ENCODE measurements around the gene ARID5A. TPM values are rescaled to one million over a fixed set of nuclear protein-coding genes. Genes with fewer than 3 reads are reported as not detected.
A peak's percentile ranks its signal among the peaks of the same experiment; 100 is the strongest.

Gene ARID5A
- total RNA-seq, 4 donors from 2014 or later, result 9.8 to 113 (median 18.1) TPM

DNA sequence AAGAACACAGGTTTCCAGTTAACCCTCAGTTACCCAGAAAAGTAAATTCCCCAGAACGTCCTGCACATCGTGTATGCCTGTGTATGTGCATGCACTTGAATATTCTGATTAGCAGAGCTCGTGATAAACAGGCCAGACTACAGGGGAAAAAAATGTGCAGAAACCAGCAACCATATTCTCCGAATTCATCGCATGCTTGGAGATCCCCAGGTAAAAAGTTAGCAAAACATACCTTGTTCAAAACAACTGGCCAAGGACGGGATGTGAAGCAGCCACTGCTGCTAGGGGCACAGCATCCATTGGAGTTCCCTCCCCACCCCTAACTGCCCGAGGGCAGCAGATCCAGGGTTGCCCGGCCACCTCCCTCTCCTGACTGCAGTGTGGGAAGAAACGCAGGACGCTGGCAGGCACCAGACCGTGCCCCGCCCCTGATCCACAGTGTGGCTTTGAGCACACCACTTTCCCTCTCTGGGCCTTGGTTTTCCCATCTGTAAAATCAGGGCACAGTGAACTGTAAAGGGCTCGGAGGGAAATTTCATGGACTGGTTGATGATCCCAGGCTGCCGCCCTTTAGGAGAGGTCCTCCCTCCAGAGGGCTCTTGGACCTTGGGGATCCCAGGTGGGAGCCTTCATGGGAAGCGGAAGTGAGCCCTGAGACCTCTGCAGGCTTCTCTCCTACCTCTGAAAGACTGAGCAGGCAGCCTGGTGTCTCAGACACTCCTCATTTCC, 11.9 kb upstream of the ARID5A start:
- no peaks in the 10 kb centered on the region for H3K27me3 ChIP-seq
- H3K36me3 ChIP-seq, result no peaks in the 10 kb centered on the region
- WGBS, 2 donors (ENCODE audit: low coverage in 1 of 2), result 50 to 68% methylated on average over 2 to 15 of the region's 15 CpGs
- peaks cover 0 to 33% (median 13%) of the 10 kb centered on the region in 4 donors for H3K4me1 ChIP-seq
- H3K4me3 ChIP-seq, result no peak overlapping the region
- no peaks in the 10 kb centered on the region for H3K9me3 ChIP-seq
- TF ChIP-seq EP300 (IDR thresholded peaks at IDR 0.05; ENCODE audit: low read depth) (no peak), POLR2A (IDR thresholded peaks at IDR 0.05) (no peak), POLR2AphosphoS5 (IDR thresholded peaks at IDR 0.05) (no peak)
- TF ChIP-seq, protein P1, sequence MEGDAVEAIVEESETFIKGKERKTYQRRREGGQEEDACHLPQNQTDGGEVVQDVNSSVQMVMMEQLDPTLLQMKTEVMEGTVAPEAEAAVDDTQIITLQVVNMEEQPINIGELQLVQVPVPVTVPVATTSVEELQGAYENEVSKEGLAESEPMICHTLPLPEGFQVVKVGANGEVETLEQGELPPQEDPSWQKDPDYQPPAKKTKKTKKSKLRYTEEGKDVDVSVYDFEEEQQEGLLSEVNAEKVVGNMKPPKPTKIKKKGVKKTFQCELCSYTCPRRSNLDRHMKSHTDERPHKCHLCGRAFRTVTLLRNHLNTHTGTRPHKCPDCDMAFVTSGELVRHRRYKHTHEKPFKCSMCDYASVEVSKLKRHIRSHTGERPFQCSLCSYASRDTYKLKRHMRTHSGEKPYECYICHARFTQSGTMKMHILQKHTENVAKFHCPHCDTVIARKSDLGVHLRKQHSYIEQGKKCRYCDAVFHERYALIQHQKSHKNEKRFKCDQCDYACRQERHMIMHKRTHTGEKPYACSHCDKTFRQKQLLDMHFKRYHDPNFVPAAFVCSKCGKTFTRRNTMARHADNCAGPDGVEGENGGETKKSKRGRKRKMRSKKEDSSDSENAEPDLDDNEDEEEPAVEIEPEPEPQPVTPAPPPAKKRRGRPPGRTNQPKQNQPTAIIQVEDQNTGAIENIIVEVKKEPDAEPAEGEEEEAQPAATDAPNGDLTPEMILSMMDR (IDR thresholded peaks at IDR 0.05), result no peak
- in situ Hi-C loops (cut with MboI; ENCODE audit: low pct_ligation_motif_present in 1 of 4, low pct_unique_long_range_greater_than_20kb in 1 of 4, low sequenced_read_pairs in 3 of 4), result loop anchor here in 1 of 4 donors (25.0 kb wide), 2 partner anchors 212 to 512 kb away; partner anchors contain the start of gene SNRNP200
- intact Hi-C loops (cut with DNase I; ENCODE audit: low total_unique reads), result no loop called here
- DNase-seq, result no peak
- no peak overlapping the region for H3K27ac ChIP-seq

GRCh38 chr2:96525211-96525507, 11.4 kb upstream of the ARID5A start:
- no peaks in the 10 kb centered on the region for H3K9me3 ChIP-seq
- in situ Hi-C loops (cut with MboI; ENCODE audit: low pct_ligation_motif_present in 1 of 4, low pct_unique_long_range_greater_than_20kb in 1 of 4, low sequenced_read_pairs in 3 of 4), result no loop called here
- intact Hi-C loops (cut with DNase I; ENCODE audit: low total_unique reads), result no loop called here
- H3K4me1 ChIP-seq, result peaks cover 0 to 33% (median 13%) of the 10 kb centered on the region in 4 donors
- TF ChIP-seq POLR2AphosphoS5 (IDR thresholded peaks at IDR 0.05) (no peak), POLR2A (IDR thresholded peaks at IDR 0.05) (no peak), EP300 (IDR thresholded peaks at IDR 0.05; ENCODE audit: low read depth) (no peak)
- TF ChIP-seq, protein P1 (IDR thresholded peaks at IDR 0.05), result no peak
- H3K36me3 ChIP-seq, result no peaks in the 10 kb centered on the region
- no peak for DNase-seq
- no peak overlapping the region for H3K4me3 ChIP-seq
- H3K27ac ChIP-seq, result no peak overlapping the region
- no peaks in the 10 kb centered on the region for H3K27me3 ChIP-seq
- 88% methylated on average over 4 of the region's 4 CpGs; no CpG with 5 or more reads in 1 of the 2 donors for WGBS, 2 donors (ENCODE audit: low coverage in 1 of 2)

GRCh38 chr2:96526101-96526591, 10.4 kb upstream of the ARID5A start:
- WGBS, 2 donors (ENCODE audit: low coverage in 1 of 2), result 93% methylated on average over 11 of the region's 12 CpGs; no CpG with 5 or more reads in 1 of the 2 donors
- no peaks in the 10 kb centered on the region for H3K9me3 ChIP-seq
- intact Hi-C loops (cut with DNase I; ENCODE audit: low total_unique reads), result no loop called here
- in situ Hi-C loops (cut with MboI; ENCODE audit: low pct_ligation_motif_present in 1 of 4, low pct_unique_long_range_greater_than_20kb in 1 of 4, low sequenced_read_pairs in 3 of 4), result no loop called here
- no peaks in the 10 kb centered on the region for H3K36me3 ChIP-seq
- no peak overlapping the region for H3K27ac ChIP-seq
- TF ChIP-seq EP300 (IDR thresholded peaks at IDR 0.05; ENCODE audit: low read depth), result no peak
- TF ChIP-seq POLR2A (IDR thresholded peaks at IDR 0.05), result no peak
- TF ChIP-seq, protein P1 (IDR thresholded peaks at IDR 0.05), result no peak
- no peak for TF ChIP-seq POLR2AphosphoS5 (IDR thresholded peaks at IDR 0.05)
- peaks cover under 1 to 36% (median 15%) of the 10 kb centered on the region in 4 donors for H3K4me1 ChIP-seq
- H3K27me3 ChIP-seq, result no peaks in the 10 kb centered on the region
- H3K4me3 ChIP-seq, result no peak overlapping the region
- DNase-seq, result no peak

DNA sequence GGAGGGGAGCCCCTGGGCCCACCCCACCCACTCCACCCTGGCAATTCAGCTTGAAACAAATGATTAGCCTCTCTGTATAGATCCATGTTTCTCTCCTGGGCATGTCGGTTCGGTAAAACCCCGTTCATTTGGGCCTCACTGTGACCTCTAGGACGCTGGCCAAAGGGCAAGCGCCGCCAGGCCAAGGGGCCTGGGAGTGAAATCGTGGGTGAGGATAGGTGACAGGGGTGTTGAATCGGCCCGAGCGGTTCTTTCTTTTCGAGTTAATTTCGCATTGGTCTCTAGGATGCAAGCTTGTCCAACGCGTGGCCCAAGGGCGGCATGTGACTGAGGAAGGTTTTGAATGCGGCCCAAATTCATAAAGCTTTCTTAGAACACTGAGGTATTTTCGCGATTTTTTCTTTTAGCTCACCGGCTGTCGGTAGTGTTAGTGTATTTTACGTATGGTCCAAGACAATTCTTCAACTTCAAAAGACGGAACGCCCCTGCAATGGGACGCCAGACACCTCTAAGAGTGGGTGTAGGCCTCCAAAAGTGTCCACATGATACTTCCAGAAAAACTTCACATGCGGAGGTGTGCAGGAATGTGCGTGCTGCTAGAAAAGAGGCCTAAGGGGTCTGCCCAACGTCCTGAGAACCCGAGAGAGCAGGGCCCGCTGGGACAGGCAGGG, 9.8 kb upstream of the ARID5A start:
- 78 to 89% methylated on average over 12 to 29 of the region's 29 CpGs for WGBS, 2 donors (ENCODE audit: low coverage in 1 of 2)
- H3K27me3 ChIP-seq, result no peaks in the 10 kb centered on the region
- intact Hi-C loops (cut with DNase I; ENCODE audit: low total_unique reads) (no loop called here), in situ Hi-C loops (cut with MboI; ENCODE audit: low pct_ligation_motif_present in 1 of 4, low pct_unique_long_range_greater_than_20kb in 1 of 4, low sequenced_read_pairs in 3 of 4) (no loop called here)
- no peaks in the 10 kb centered on the region for H3K36me3 ChIP-seq
- no peak for TF ChIP-seq EP300 (IDR thresholded peaks at IDR 0.05; ENCODE audit: low read depth)
- TF ChIP-seq, protein P1 (IDR thresholded peaks at IDR 0.05), result no peak
- TF ChIP-seq POLR2A (IDR thresholded peaks at IDR 0.05), result no peak
- TF ChIP-seq POLR2AphosphoS5 (IDR thresholded peaks at IDR 0.05), result no peak
- H3K4me1 ChIP-seq, result peaks cover 6 to 42% (median 21%) of the 10 kb centered on the region in 4 donors
- peak overlapping the region; percentile 36 to 58 (median 37) for H3K4me3 ChIP-seq
- no peak for DNase-seq
- H3K9me3 ChIP-seq, result no peaks in the 10 kb centered on the region
- peak overlapping the region; percentile 76 to 84 (median 84) for H3K27ac ChIP-seq
